Loucy (cell line): ENCODE results near the gene CALCR.

Experiments
- H2AFZ ChIP-seq: fragments of 200-600 bp; sonication (generic); 2 replicates; pipeline ENCODE4 v1.6.0; 2016; ENCODE audit warnings: antibody characterized with exemption, mild to moderate bottlenecking, low read length, moderate library complexity
- H3F3A ChIP-seq: fragments of 200-600 bp; 2 replicates; pipeline ENCODE4 v1.6.0; 2016; ENCODE audit warnings: antibody characterized with exemption, low read depth, mild to moderate bottlenecking
- H3K27me3 ChIP-seq: fragments of 200-600 bp; sonication (generic); 2 replicates; pipeline ENCODE4 v1.6.1; 2014; ENCODE audit warnings: low read length, mild to moderate bottlenecking; ENCODE audit not compliant: insufficient read depth, poor library complexity, severe bottlenecking
- H3K36me3 ChIP-seq: fragments of 200-600 bp; sonication (generic); 2 replicates; pipeline ENCODE4 v1.6.1; 2016; ENCODE audit warnings: low read length; ENCODE audit not compliant: insufficient read depth
- H3K4me1 ChIP-seq: fragments of 200-600 bp; sonication (generic); 2 replicates; pipeline ENCODE4 v1.5.1; 2014; ENCODE audit warnings: low read length, mild to moderate bottlenecking; ENCODE audit not compliant: insufficient read depth, poor library complexity, severe bottlenecking
- H3K4me2 ChIP-seq: fragments of 200-600 bp; sonication (generic); 2 replicates; pipeline ENCODE4 v1.6.0; 2014; ENCODE audit warnings: antibody characterized with exemption, low read length, low read depth, mild to moderate bottlenecking; ENCODE audit not compliant: poor library complexity, severe bottlenecking
- H3K4me3 ChIP-seq: fragments of 200-600 bp; sonication (generic); 2 replicates; pipeline ENCODE4 v1.5.1; 2014; ENCODE audit warnings: low read length, mild to moderate bottlenecking, mixed read lengths; ENCODE audit not compliant: poor library complexity, severe bottlenecking
- H3K79me2 ChIP-seq: fragments of 200-600 bp; sonication (generic); 2 replicates; pipeline ENCODE4 v1.6.1; 2014; ENCODE audit warnings: low read length; ENCODE audit not compliant: insufficient read depth
- H3K9ac ChIP-seq: fragments of 200-600 bp; sonication (generic); 2 replicates; pipeline ENCODE4 v1.6.0; 2014; ENCODE audit warnings: mild to moderate bottlenecking, low read depth, low read length, moderate library complexity; ENCODE audit not compliant: poor library complexity, severe bottlenecking
- H3K9me2 ChIP-seq: fragments of 200-600 bp; sonication (generic); replicated peaks from 2 replicates; pipeline ENCODE4 v1.6.1; 2016; ENCODE audit warnings: low read depth, low read length, mixed read lengths
- H3K9me3 ChIP-seq: fragments of 200-600 bp; sonication (generic); 2 replicates; pipeline ENCODE4 v1.6.1; 2014; ENCODE audit warnings: mild to moderate bottlenecking, antibody characterized with exemption, low read length, low read depth; ENCODE audit not compliant: insufficient read depth
- H4K20me1 ChIP-seq: fragments of 200-600 bp; sonication (generic); 2 replicates; pipeline ENCODE4 v1.6.0; 2014; ENCODE audit warnings: antibody characterized with exemption, low read length, mild to moderate bottlenecking; ENCODE audit not compliant: insufficient read depth, poor library complexity, severe bottlenecking
- CTCF ChIP-seq: fragments of 200-600 bp; sonication (generic); conservative IDR thresholded peaks from 2 replicates; pipeline ENCODE4 v1.5.1; 2014; ENCODE audit warnings: mild to moderate bottlenecking, antibody characterized with exemption, low read length
- EZH2phosphoT487 ChIP-seq: fragments of 200-600 bp; IDR thresholded peaks from 2 replicates; pipeline ENCODE4 v1.6.1; 2018; ENCODE audit warnings: antibody characterized with exemption, mild to moderate bottlenecking, moderate library complexity, borderline replicate concordance

The CALCR gene

GRCh38 chr7:93471456-93471855, 103.1 kb downstream of the CALCR start:
- no peak overlapping the region for H3K4me2 ChIP-seq
- no peaks in the 10 kb centered on the region for H3K9me3 ChIP-seq
- H3K4me1 ChIP-seq, result no peaks in the 10 kb centered on the region
- H4K20me1 ChIP-seq, result no peaks in the 10 kb centered on the region
- TF ChIP-seq EZH2phosphoT487 (no peak), CTCF (no peak)
- no peaks in the 10 kb centered on the region for H3K36me3 ChIP-seq
- no peaks in the 10 kb centered on the region for H3K9me2 ChIP-seq
- no peak overlapping the region for H3K4me3 ChIP-seq
- no peak overlapping the region for H3K9ac ChIP-seq
- H2AFZ ChIP-seq, result no peak overlapping the region
- H3F3A ChIP-seq, result no peaks in the 10 kb centered on the region
- H3K79me2 ChIP-seq, result no peaks in the 10 kb centered on the region
- H3K27me3 ChIP-seq, result no peaks in the 10 kb centered on the region

- Histone ChIP-seq H2AFZ (no peak overlapping the region), H4K20me1 (no peaks in the 10 kb centered on the region), H3K79me2 (no peaks in the 10 kb centered on the region), H3K27me3 (peaks cover 6% of the 10 kb centered on the region), H3K36me3 (no peaks in the 10 kb centered on the region), H3F3A (no peaks in the 10 kb centered on the region), H3K4me3 (no peak overlapping the region), H3K4me1 (no peaks in the 10 kb centered on the region), H3K9me3 (no peaks in the 10 kb centered on the region), H3K9ac (no peak overlapping the region), H3K9me2 (no peaks in the 10 kb centered on the region; the same call in 1 of the 2 replicates), H3K4me2 (no peak overlapping the region)
- no peak for TF ChIP-seq CTCF
- no peak for TF ChIP-seq EZH2phosphoT487
Observed at GRCh38 chr7:93463764-93464163, 110.8 kb downstream of the CALCR start.

- no peaks in the 10 kb centered on the region for H3K36me3 ChIP-seq
- H3K4me3 ChIP-seq, result no peak overlapping the region
- no peaks in the 10 kb centered on the region for H3F3A ChIP-seq
- H2AFZ ChIP-seq, result no peak overlapping the region
- H3K9me2 ChIP-seq, result no peaks in the 10 kb centered on the region; the same call in 1 of the 2 replicates
- no peak overlapping the region for H3K9ac ChIP-seq
- no peaks in the 10 kb centered on the region for H3K9me3 ChIP-seq
- TF ChIP-seq CTCF, result no peak
- TF ChIP-seq EZH2phosphoT487, result no peak
- no peaks in the 10 kb centered on the region for H4K20me1 ChIP-seq
- no peak overlapping the region for H3K4me2 ChIP-seq
- H3K4me1 ChIP-seq, result no peaks in the 10 kb centered on the region
- peaks cover 6% of the 10 kb centered on the region for H3K27me3 ChIP-seq
- no peaks in the 10 kb centered on the region for H3K79me2 ChIP-seq
Observed at GRCh38 chr7:93461350-93461749, 113.2 kb downstream of the CALCR start.
